Measurements from ENCODE around the gene DDRGK1. TPM values are rescaled to one million over a fixed set of nuclear protein-coding genes. Genes with fewer than 3 reads are reported as not detected.

Gene DDRGK1
- total and polyA plus RNA-seq, 2 of the 8 experiments (the other 6 are each of a cell fraction or from before 2014, with no cell fraction given): 29.4 to 42.0 TPM

- TF ChIP-seq USF2 (IDR thresholded peaks at IDR 0.05; ENCODE audit: low read length): no peak
- TF ChIP-seq ZNF274 (IDR thresholded peaks at IDR 0.05; ENCODE audit: borderline replicate concordance, extremely low read depth, low read length): no peak
- TF ChIP-seq, protein P1, sequence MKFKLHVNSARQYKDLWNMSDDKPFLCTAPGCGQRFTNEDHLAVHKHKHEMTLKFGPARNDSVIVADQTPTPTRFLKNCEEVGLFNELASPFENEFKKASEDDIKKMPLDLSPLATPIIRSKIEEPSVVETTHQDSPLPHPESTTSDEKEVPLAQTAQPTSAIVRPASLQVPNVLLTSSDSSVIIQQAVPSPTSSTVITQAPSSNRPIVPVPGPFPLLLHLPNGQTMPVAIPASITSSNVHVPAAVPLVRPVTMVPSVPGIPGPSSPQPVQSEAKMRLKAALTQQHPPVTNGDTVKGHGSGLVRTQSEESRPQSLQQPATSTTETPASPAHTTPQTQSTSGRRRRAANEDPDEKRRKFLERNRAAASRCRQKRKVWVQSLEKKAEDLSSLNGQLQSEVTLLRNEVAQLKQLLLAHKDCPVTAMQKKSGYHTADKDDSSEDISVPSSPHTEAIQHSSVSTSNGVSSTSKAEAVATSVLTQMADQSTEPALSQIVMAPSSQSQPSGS (IDR thresholded peaks at IDR 0.05; ENCODE audit: low read length): no peak
- TF ChIP-seq JUN (IDR thresholded peaks at IDR 0.05; ENCODE audit: low read depth, low read length): no peak
- TF ChIP-seq POLR2AphosphoS5 (IDR thresholded peaks at IDR 0.05; ENCODE audit: low read depth, low read length): no peak
Measured at GRCh38 chr20:3141757-3142156, 62.7 kb downstream of the DDRGK1 start (continued).

Other genes starting within 250 kb of the DDRGK1 start
- 0.61 and 0.82 TPM in 2 replicates for gene GNRH2, start 161.1 kb downstream of the DDRGK1 start, total RNA-seq (2021; fragmentation: NEBNext Ultra II Directional; extraction: Animal tissue kit (Norgen Biotek cat#: 25700))
- gene GNRH2, start 161.1 kb downstream of the DDRGK1 start, polyA plus RNA-seq (2011; rRNA removed): 0.09 and 0.16 TPM in 2 replicates
- 100 and 103 TPM in 2 replicates for gene MRPS26, start 158.6 kb downstream of the DDRGK1 start, total RNA-seq (2021; fragmentation: NEBNext Ultra II Directional; extraction: Animal tissue kit (Norgen Biotek cat#: 25700))
- gene MRPS26, start 158.6 kb downstream of the DDRGK1 start, polyA plus RNA-seq (2011; rRNA removed): 83.6 and 99.2 TPM in 2 replicates
- not detected in 2 replicates for gene OXT, start 133.1 kb downstream of the DDRGK1 start, total RNA-seq (2021; fragmentation: NEBNext Ultra II Directional; extraction: Animal tissue kit (Norgen Biotek cat#: 25700))
- gene OXT, start 133.1 kb downstream of the DDRGK1 start, polyA plus RNA-seq (2011; rRNA removed): not detected in 2 replicates
- 0.77 TPM in 1 of 2 replicates, not detected in the other for gene AVP, start 120.0 kb downstream of the DDRGK1 start, total RNA-seq (2021; fragmentation: NEBNext Ultra II Directional; extraction: Animal tissue kit (Norgen Biotek cat#: 25700))
- 0.18 and 0.42 TPM in 2 replicates for gene AVP, start 120.0 kb downstream of the DDRGK1 start, polyA plus RNA-seq (2011; rRNA removed)
- gene FASTKD5, start 44.8 kb downstream of the DDRGK1 start, total RNA-seq (2021; fragmentation: NEBNext Ultra II Directional; extraction: Animal tissue kit (Norgen Biotek cat#: 25700)): 21.3 and 25.9 TPM in 2 replicates
- 8.9 and 12.0 TPM in 2 replicates for gene FASTKD5, start 44.8 kb downstream of the DDRGK1 start, polyA plus RNA-seq (2011; rRNA removed)
- 4.2 and 4.9 TPM in 2 replicates for gene UBOX5, start 44.8 kb downstream of the DDRGK1 start, total RNA-seq (2021; fragmentation: NEBNext Ultra II Directional; extraction: Animal tissue kit (Norgen Biotek cat#: 25700))
- gene UBOX5, start 44.8 kb downstream of the DDRGK1 start, polyA plus RNA-seq (2011; rRNA removed): 4.0 and 5.2 TPM in 2 replicates
- gene LZTS3, start 31.1 kb downstream of the DDRGK1 start, total RNA-seq (2021; fragmentation: NEBNext Ultra II Directional; extraction: Animal tissue kit (Norgen Biotek cat#: 25700)): 31.8 and 33.3 TPM in 2 replicates
- gene LZTS3, start 31.1 kb downstream of the DDRGK1 start, polyA plus RNA-seq (2011; rRNA removed): 33.5 and 54.4 TPM in 2 replicates
- 80.9 and 94.0 TPM in 2 replicates for gene ITPA, start 4.8 kb upstream of the DDRGK1 start, total RNA-seq (2021; fragmentation: NEBNext Ultra II Directional; extraction: Animal tissue kit (Norgen Biotek cat#: 25700))
- gene ITPA, start 4.8 kb upstream of the DDRGK1 start, polyA plus RNA-seq (2011; rRNA removed): 88.2 and 90.3 TPM in 2 replicates
- 29.1 and 32.3 TPM in 2 replicates for gene SLC4A11, start 34.5 kb upstream of the DDRGK1 start, total RNA-seq (2021; fragmentation: NEBNext Ultra II Directional; extraction: Animal tissue kit (Norgen Biotek cat#: 25700))
- 11.9 and 20.9 TPM in 2 replicates for gene SLC4A11, start 34.5 kb upstream of the DDRGK1 start, polyA plus RNA-seq (2011; rRNA removed)
- gene DNAAF9, start 203.0 kb upstream of the DDRGK1 start, total RNA-seq (2021; fragmentation: NEBNext Ultra II Directional; extraction: Animal tissue kit (Norgen Biotek cat#: 25700)): 5.0 and 5.7 TPM in 2 replicates
- gene DNAAF9, start 203.0 kb upstream of the DDRGK1 start, polyA plus RNA-seq (2011; rRNA removed): 2.6 and 2.7 TPM in 2 replicates